Measurements from ENCODE around the gene BEGAIN. TPM values are rescaled to one million over a fixed set of nuclear protein-coding genes. Genes with fewer than 3 reads are reported as not detected.
"Not testable (repeated sequence)": the region's sequence is repeated elsewhere in the genome, so short reads cannot be mapped to it uniquely, and the experiment has no call there.

The BEGAIN gene
- total RNA-seq, 4 donors from 2014 or later = 0.25 to 0.49 (median 0.26) TPM; not detected in 1

DNA sequence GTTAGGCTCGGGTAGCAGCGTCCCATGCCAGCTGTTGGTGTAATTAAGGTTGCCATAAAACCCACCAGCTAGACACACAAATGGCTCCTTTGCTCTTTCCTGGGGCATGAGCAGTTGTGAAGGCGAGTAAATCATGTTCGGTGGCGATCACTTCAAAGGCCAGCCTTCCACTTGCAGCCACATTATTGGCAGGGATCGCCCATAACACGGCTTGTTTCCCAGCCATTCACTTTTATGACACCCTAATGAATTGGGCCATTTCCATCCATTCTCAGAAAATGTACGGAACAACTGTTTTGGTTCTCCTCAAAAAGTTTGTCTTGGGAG, 63.4 kb downstream of the BEGAIN start:
- ATAC-seq (no peak), DNase-seq (no peak)
- Histone ChIP-seq H3K9me3 (no peaks in the 10 kb centered on the region), H3K4me3 (no peak overlapping the region), H3K27ac (no peak overlapping the region), H3K4me1 (no peaks in the 10 kb centered on the region), H3K36me3 (peaks cover 3 to 9% of the 10 kb centered on the region in 2 donors), H3K27me3 (no peaks in the 10 kb centered on the region)
- TF ChIP-seq, protein P1, sequence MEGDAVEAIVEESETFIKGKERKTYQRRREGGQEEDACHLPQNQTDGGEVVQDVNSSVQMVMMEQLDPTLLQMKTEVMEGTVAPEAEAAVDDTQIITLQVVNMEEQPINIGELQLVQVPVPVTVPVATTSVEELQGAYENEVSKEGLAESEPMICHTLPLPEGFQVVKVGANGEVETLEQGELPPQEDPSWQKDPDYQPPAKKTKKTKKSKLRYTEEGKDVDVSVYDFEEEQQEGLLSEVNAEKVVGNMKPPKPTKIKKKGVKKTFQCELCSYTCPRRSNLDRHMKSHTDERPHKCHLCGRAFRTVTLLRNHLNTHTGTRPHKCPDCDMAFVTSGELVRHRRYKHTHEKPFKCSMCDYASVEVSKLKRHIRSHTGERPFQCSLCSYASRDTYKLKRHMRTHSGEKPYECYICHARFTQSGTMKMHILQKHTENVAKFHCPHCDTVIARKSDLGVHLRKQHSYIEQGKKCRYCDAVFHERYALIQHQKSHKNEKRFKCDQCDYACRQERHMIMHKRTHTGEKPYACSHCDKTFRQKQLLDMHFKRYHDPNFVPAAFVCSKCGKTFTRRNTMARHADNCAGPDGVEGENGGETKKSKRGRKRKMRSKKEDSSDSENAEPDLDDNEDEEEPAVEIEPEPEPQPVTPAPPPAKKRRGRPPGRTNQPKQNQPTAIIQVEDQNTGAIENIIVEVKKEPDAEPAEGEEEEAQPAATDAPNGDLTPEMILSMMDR (IDR thresholded peaks at IDR 0.05 in 4 of 5, conservative IDR thresholded peaks at IDR 0.05 in 1 of 5) = no peak
- TF ChIP-seq POLR2A (IDR thresholded peaks at IDR 0.05) = no peak
- intact Hi-C loops (cut with DNase I; ENCODE audit: low total_unique reads) = no loop called here
- in situ Hi-C loops (cut with MboI; ENCODE audit: low sequenced_read_pairs in 4 of 4) = no loop called here

DNA sequence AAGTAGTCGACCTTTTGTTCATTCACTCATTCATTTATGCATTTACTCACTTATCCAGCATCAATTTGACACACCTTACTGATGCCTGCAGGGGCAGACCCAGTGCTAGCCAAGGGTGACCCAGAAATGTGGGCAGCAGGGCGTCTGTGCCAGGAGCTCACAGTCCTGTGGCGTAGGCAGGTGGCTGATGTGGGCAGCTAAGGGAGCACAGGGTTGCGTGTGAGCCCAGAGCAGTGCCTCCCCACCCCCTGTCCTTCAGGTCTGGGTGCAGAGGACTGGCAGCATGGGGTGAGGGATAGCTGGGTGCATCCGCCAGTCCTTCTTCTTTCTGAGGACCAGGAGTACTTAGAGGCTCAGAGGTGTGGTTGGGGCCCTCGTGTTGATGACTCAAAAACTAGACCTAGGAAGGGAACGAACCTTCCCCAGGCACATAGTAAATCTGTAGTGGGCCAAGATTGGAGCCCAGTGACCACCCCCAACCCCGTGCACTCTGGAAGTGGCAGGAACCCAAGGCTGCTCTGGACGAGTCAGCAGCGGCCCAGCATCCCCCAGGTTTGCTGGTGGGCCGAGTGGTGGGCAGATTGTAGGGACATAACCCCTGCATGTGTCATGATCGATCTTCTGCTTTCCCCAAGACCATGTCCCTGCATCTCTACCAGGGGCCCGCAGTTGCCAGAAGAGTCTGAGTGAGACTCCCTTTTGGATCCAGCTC, 63.9 kb downstream of the BEGAIN start:
- no peaks in the 10 kb centered on the region for H3K27me3 ChIP-seq
- TF ChIP-seq, protein P1 (IDR thresholded peaks at IDR 0.05 in 4 of 5, conservative IDR thresholded peaks at IDR 0.05 in 1 of 5) = no peak
- TF ChIP-seq POLR2A (IDR thresholded peaks at IDR 0.05) = no peak
- ATAC-seq (no peak), DNase-seq (no peak)
- no peaks in the 10 kb centered on the region for H3K4me1 ChIP-seq
- in situ Hi-C loops (cut with MboI; ENCODE audit: low sequenced_read_pairs in 4 of 4) (no loop called here), intact Hi-C loops (cut with DNase I; ENCODE audit: low total_unique reads) (no loop called here)
- H3K36me3 ChIP-seq = peaks cover 3 to 9% of the 10 kb centered on the region in 2 donors
- H3K27ac ChIP-seq = no peak overlapping the region
- no peak overlapping the region for H3K4me3 ChIP-seq
- H3K9me3 ChIP-seq = no peaks in the 10 kb centered on the region

DNA sequence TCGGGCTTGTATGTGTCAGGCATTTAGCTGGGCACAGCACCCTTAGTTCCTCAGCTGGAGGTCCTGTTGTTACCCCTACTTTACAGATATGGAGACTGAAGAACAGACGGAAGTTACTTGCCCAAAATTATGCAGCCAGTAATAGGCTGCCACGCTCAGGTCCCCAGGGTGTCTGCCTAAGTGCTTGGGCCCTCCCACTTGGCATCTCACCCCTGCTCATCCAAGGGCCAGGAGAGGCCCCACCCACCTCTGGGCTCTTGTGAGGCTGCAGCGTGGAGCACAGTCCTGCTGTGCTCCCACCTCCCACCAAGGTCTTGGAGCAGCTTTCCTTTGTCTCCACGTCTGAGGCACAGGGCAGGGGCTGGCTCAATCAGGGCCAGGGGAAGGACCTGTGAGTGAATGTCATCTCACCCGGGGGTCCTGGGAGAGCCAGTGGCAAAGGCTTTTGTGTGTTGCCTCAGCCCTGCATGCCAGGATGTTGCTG, 64.6 kb downstream of the BEGAIN start:
- no peaks in the 10 kb centered on the region for H3K27me3 ChIP-seq
- peaks cover 3 to 9% of the 10 kb centered on the region in 2 donors for H3K36me3 ChIP-seq
- no peak for TF ChIP-seq POLR2A (IDR thresholded peaks at IDR 0.05)
- TF ChIP-seq, protein P1 (IDR thresholded peaks at IDR 0.05 in 4 of 5, conservative IDR thresholded peaks at IDR 0.05 in 1 of 5) = no peak
- in situ Hi-C loops (cut with MboI; ENCODE audit: low sequenced_read_pairs in 4 of 4) = no loop called here
- no peaks in the 10 kb centered on the region for H3K4me1 ChIP-seq
- no peak overlapping the region for H3K4me3 ChIP-seq
- H3K27ac ChIP-seq = no peak overlapping the region
- DNase-seq (no peak), ATAC-seq (no peak)
- intact Hi-C loops (cut with DNase I; ENCODE audit: low total_unique reads) = no loop called here
- H3K9me3 ChIP-seq = no peaks in the 10 kb centered on the region

DNA sequence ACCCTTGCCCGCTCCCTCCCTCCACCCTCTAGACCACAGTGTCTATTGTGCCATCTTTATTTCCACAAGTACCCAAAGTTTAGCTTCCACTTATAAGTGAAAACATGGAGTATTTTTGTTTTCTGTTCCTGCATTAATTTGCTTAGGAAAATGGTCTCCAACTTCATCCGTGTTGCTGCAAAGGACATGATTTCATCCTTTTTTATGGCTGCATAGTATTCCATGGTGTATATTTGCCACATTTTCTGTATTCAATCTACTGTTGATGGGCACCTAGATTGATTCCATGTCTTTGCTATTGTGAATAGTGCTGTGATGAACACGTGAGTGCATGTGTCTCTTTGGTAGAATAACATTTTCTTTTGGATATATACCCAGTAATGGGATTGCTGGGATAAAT, 81.2 kb downstream of the BEGAIN start:
- in situ Hi-C loops (cut with MboI; ENCODE audit: low sequenced_read_pairs in 4 of 4); H3K27me3 ChIP-seq; intact Hi-C loops (cut with DNase I; ENCODE audit: low total_unique reads); H3K4me1 ChIP-seq; DNase-seq; H3K36me3 ChIP-seq; H3K27ac ChIP-seq; ATAC-seq; H3K9me3 ChIP-seq; H3K4me3 ChIP-seq: not testable (repeated sequence)

DNA sequence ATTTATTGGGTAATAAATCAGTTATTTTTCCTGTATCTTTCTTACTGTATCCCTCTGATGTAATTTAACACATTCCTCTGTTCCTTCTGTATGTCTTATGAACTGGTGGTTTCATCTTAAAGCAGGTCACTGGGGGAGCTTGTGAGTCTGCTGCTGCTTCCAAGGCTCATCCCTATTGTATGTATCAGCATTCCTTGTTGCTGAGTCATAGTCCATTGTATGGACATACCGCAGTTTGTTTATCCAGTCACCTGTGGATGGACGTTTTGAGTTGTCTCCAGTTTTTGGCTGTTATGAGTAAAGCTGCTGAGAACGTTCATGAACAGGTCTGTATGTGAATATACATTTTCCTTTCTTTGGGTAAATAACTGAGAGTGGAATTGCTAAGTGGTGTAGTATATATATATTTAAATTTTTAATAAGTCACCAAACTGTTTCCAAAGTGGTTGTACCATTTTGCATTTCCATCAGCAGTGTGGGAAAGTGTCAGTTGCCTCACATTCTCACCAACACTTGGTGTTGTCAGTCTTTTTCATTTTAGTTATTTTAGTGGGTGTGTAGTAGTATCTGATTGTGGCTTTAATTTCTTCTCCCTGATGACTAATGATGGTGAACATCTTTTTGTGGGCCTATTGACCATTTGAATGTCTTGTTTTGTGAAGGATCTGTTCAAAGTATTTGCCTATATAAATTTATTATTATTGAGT, 82.7 kb downstream of the BEGAIN start:
- no peak for TF ChIP-seq POLR2A (IDR thresholded peaks at IDR 0.05)
- TF ChIP-seq, protein P1 (IDR thresholded peaks at IDR 0.05 in 4 of 5, conservative IDR thresholded peaks at IDR 0.05 in 1 of 5) = no peak
- no peak overlapping the region for H3K27ac ChIP-seq
- ATAC-seq (no peak), DNase-seq (no peak)
- no peak overlapping the region for H3K4me3 ChIP-seq
- in situ Hi-C loops (cut with MboI; ENCODE audit: low sequenced_read_pairs in 4 of 4) (no loop called here), intact Hi-C loops (cut with DNase I; ENCODE audit: low total_unique reads) (no loop called here)
- H3K27me3 ChIP-seq = no peaks in the 10 kb centered on the region
- no peaks in the 10 kb centered on the region for H3K9me3 ChIP-seq
- no peaks in the 10 kb centered on the region for H3K4me1 ChIP-seq
- no peaks in the 10 kb centered on the region for H3K36me3 ChIP-seq

Measured in gastrocnemius medialis (tissue), 4 donors.